H1 (cell line): ENCODE measurements around the gene C22orf39. TPM values are rescaled to one million over a fixed set of nuclear protein-coding genes. Genes with fewer than 3 reads are reported as not detected.

Experiments used
- CTCF ChIA-PET: fragments of 300-600 bp; sonication (Branson Sonifier 250); formaldehyde crosslinking; loops from one replicate; lab custom pipeline; 2021; ENCODE audit not compliant: partially characterized antibody; lab: Charles Lee
- POLR2A ChIA-PET: fragments of 300-600 bp; sonication (Branson Sonifier 250); formaldehyde crosslinking; loops from one replicate; lab custom pipeline; 2021; ENCODE audit warnings: inconsistent platforms; ENCODE audit not compliant: partially characterized antibody; lab: Charles Lee
- DNase-seq, 2 experiments: peaks; one replicate each; pipeline versions ENCODE4 v3.0.0 to v3.0.0-alpha.2; 2010 to 2022; ENCODE audit warnings: low spot score in 2 of 2, low read depth in 1 of 2, mixed read lengths in 1 of 2
- FAIRE-seq: peaks from 2 replicates; lab custom pipeline; 2011; peaks lifted over from hg19 to GRCh38; lab: Jason Lieb, UNC
- H2AFZ ChIP-seq: 2 replicates; pipeline ENCODE4 v1.8.1; 2012; ENCODE audit warnings: low read length, inconsistent platforms
- H2AK5ac ChIP-seq: 2 replicates; pipeline ENCODE4 v1.6.1; 2013; ENCODE audit warnings: low read depth, low read length
- H2BK120ac ChIP-seq: replicated peaks from 2 replicates; pipeline ENCODE3; 2013; ENCODE audit warnings: low read depth, low read length, inconsistent platforms
- H2BK12ac ChIP-seq: 2 replicates; pipeline ENCODE4 v1.6.1; 2013; ENCODE audit warnings: low read depth, low read length
- H2BK15ac ChIP-seq: 2 replicates; pipeline ENCODE4 v1.6.1; 2013; ENCODE audit warnings: low read length
- H2BK20ac ChIP-seq: 2 replicates; pipeline ENCODE4 v1.6.1; 2013; ENCODE audit warnings: low read length
- H2BK5ac ChIP-seq: 2 replicates; pipeline ENCODE4 v1.6.1; 2013; ENCODE audit warnings: low read depth, low read length
- H3K14ac ChIP-seq: 2 replicates; pipeline ENCODE4 v1.6.1; 2013; ENCODE audit warnings: inconsistent platforms; ENCODE audit not compliant: insufficient read length
- H3K18ac ChIP-seq: 2 replicates; pipeline ENCODE4 v1.6.1; 2013; ENCODE audit warnings: low read length; ENCODE audit errors: extremely low read depth
- H3K23ac ChIP-seq: 2 replicates; pipeline ENCODE4 v1.6.1; 2013; ENCODE audit warnings: inconsistent platforms; ENCODE audit not compliant: insufficient read length
- H3K23me2 ChIP-seq: 2 replicates; pipeline ENCODE4 v1.6.1; 2013; ENCODE audit warnings: low read depth, low read length
- H3K27ac ChIP-seq: 2 replicates; pipeline ENCODE4 v1.6.1; 2011; ENCODE audit warnings: low read depth, low read length, inconsistent platforms
- H3K27me3 ChIP-seq, 4 experiments: replicated peaks in 1 of 4; 1 replicate in 1 of 4; 2 replicates in 3 of 4; pipeline versions ENCODE4 v1.6.1 to v1.8.1; 2011 to 2013; ENCODE audit warnings: low read length in 3 of 4, mild to moderate bottlenecking in 3 of 4, inconsistent platforms in 2 of 4, mixed read lengths in 2 of 4, moderate library complexity in 1 of 4; ENCODE audit not compliant: control insufficient read depth in 3 of 4, insufficient read depth in 3 of 4; ENCODE audit errors: extremely low read depth in 1 of 4
- H3K36me3 ChIP-seq, 4 experiments: 2 replicates each; pipeline versions ENCODE4 v1.6.1 to v1.8.1; 2011 to 2013; ENCODE audit warnings: mild to moderate bottlenecking in 4 of 4, low read length in 3 of 4, moderate library complexity in 2 of 4, control low read depth in 1 of 4, inconsistent platforms in 1 of 4; ENCODE audit not compliant: insufficient read depth in 4 of 4, control insufficient read depth in 2 of 4
- H3K4ac ChIP-seq: replicated peaks from 2 replicates; pipeline ENCODE3; 2013; ENCODE audit warnings: low read length, low read depth, mixed read lengths, inconsistent platforms; ENCODE audit not compliant: insufficient read length
- H3K4me1 ChIP-seq, 4 experiments: replicated peaks in 1 of 4; 1 replicate in 1 of 4; 2 replicates in 3 of 4; pipeline versions ENCODE4 v1.6.1 to v1.8.1; 2011 to 2013; ENCODE audit warnings: low read length in 3 of 4, inconsistent platforms in 2 of 4, mixed read lengths in 1 of 4; ENCODE audit not compliant: insufficient read depth in 4 of 4, control insufficient read depth in 3 of 4
- H3K4me2 ChIP-seq, 2 experiments: 2 replicates each; pipeline versions ENCODE4 v1.6.1 to v1.8.1; 2011 to 2013; ENCODE audit warnings: low read depth in 2 of 2, low read length in 2 of 2, control low read depth in 1 of 2, inconsistent platforms in 1 of 2, mild to moderate bottlenecking in 1 of 2; ENCODE audit not compliant: insufficient read depth in 1 of 2
- H3K4me3 ChIP-seq, 4 experiments: fragments of 200-600, 300-600 bp in 1 of 4; sonication (generic), shearing (Covaris generic), sonication (Bioruptor Twin) in 1 of 4; 2 replicates each; pipeline versions ENCODE4 v1.5.1 to v1.8.1; 2011 to 2016; ENCODE audit warnings: low read length in 4 of 4, low read depth in 3 of 4, control low read depth in 2 of 4, inconsistent platforms in 2 of 4, mild to moderate bottlenecking in 2 of 4, mixed read lengths in 1 of 4, moderate library complexity in 1 of 4; ENCODE audit not compliant: insufficient read depth in 2 of 4; ENCODE audit errors: extremely low read depth in 1 of 4
- H3K56ac ChIP-seq: replicated peaks from 2 replicates; pipeline ENCODE3; 2013; ENCODE audit warnings: low read depth, mild to moderate bottlenecking, mixed read lengths, low read length, inconsistent platforms; ENCODE audit not compliant: insufficient read length
- H3K79me1 ChIP-seq: 2 replicates; pipeline ENCODE4 v1.6.1; 2013; ENCODE audit warnings: low read depth, low read length, control low read depth
- H3K79me2 ChIP-seq, 2 experiments: 2 replicates each; pipeline versions ENCODE4 v1.6.1 to v1.8.1; 2012 to 2013; ENCODE audit warnings: low read length in 2 of 2, mild to moderate bottlenecking in 2 of 2, inconsistent platforms in 1 of 2; ENCODE audit not compliant: insufficient read depth in 2 of 2, control insufficient read depth in 1 of 2
- H3K9ac ChIP-seq, 4 experiments: replicated peaks in 1 of 4; 1 replicate in 1 of 4; 2 replicates in 3 of 4; pipeline versions ENCODE4 v1.6.1 to v1.8.1; 2011 to 2013; ENCODE audit warnings: low read depth in 3 of 4, low read length in 3 of 4, control low read depth in 2 of 4, mild to moderate bottlenecking in 2 of 4, moderate library complexity in 2 of 4, inconsistent platforms in 1 of 4; ENCODE audit errors: extremely low read depth in 1 of 4
- H3K9me3 ChIP-seq, 2 experiments: 2 replicates each; pipeline versions ENCODE4 v1.6.1 to v1.8.1; 2012 to 2013; ENCODE audit warnings: mild to moderate bottlenecking in 2 of 2, moderate library complexity in 2 of 2, control low read depth in 1 of 2, inconsistent platforms in 1 of 2, low read depth in 1 of 2, low read length in 1 of 2, mixed read lengths in 1 of 2; ENCODE audit not compliant: insufficient read depth in 2 of 2
- H4K20me1 ChIP-seq, 2 experiments: replicated peaks in 1 of 2; 2 replicates each; pipeline versions ENCODE3 to v1.8.1; 2011 to 2013; ENCODE audit warnings: inconsistent platforms in 2 of 2, low read length in 2 of 2, mild to moderate bottlenecking in 1 of 2; ENCODE audit not compliant: insufficient read depth in 2 of 2, control insufficient read depth in 1 of 2
- H4K5ac ChIP-seq: 2 replicates; pipeline ENCODE4 v1.6.1; 2013; ENCODE audit warnings: low read length, low read depth, mixed read lengths, inconsistent platforms; ENCODE audit not compliant: insufficient read length
- H4K8ac ChIP-seq: 2 replicates; pipeline ENCODE4 v1.8.0; 2013; ENCODE audit warnings: mild to moderate bottlenecking, moderate library complexity, low read length, inconsistent platforms; ENCODE audit not compliant: insufficient read depth; ENCODE audit errors: extremely low read depth
- H4K91ac ChIP-seq: replicated peaks from 2 replicates; pipeline ENCODE3; 2013; ENCODE audit warnings: low read length, mixed read lengths, inconsistent platforms; ENCODE audit not compliant: insufficient read length
- ATF2 ChIP-seq: IDR thresholded peaks from 2 replicates; pipeline ENCODE4 v1.6.1; 2012; ENCODE audit warnings: low read length, inconsistent platforms
- EGR1 ChIP-seq: IDR thresholded peaks from 2 replicates; pipeline ENCODE4 v1.6.1; 2011; ENCODE audit warnings: low read depth, low read length, borderline replicate concordance
- EP300 ChIP-seq, 2 experiments: IDR thresholded peaks; 1 replicate in 1 of 2; 2 replicates in 1 of 2; pipeline ENCODE4 v1.6.1; 2011 to 2012; ENCODE audit warnings: low read depth in 2 of 2, low read length in 2 of 2, mild to moderate bottlenecking in 2 of 2, borderline replicate concordance in 1 of 2, inconsistent platforms in 1 of 2, moderate library complexity in 1 of 2
- FOSL1 ChIP-seq: IDR thresholded peaks from 2 replicates; pipeline ENCODE4 v1.6.1; 2011; ENCODE audit warnings: mild to moderate bottlenecking, low read depth, low read length, moderate library complexity; ENCODE audit not compliant: insufficient read depth
- NRF1 ChIP-seq: IDR thresholded peaks from 2 replicates; pipeline ENCODE4 v1.6.1; 2011; ENCODE audit warnings: mild to moderate bottlenecking, low read depth, low read length, improper control_type of control experiment
- RFX5 ChIP-seq: IDR thresholded peaks from 2 replicates; pipeline ENCODE4 v1.6.1; 2011; ENCODE audit warnings: low read depth, low read length, improper control_type of control experiment, borderline replicate concordance
- SIRT6 ChIP-seq: IDR thresholded peaks from one replicate; pipeline ENCODE4 v1.7.1; 2012; ENCODE audit warnings: low read length, inconsistent platforms
- SP1 ChIP-seq: IDR thresholded peaks from 2 replicates; pipeline ENCODE4 v1.6.1; 2011; ENCODE audit warnings: low read depth, low read length
- WGBS, 2 experiments: shearing (Covaris generic) in 1 of 2; methylation state at CpG; one replicate each; pipeline versions ENCODE4 v1.1.6 to v1.1.7; 2013 to 2015; ENCODE audit warnings: low lambda C conversion rate in 2 of 2, mixed read lengths in 2 of 2, inconsistent platforms in 1 of 2, low coverage in 1 of 2, missing lambda C conversion rate in 1 of 2; ENCODE audit not compliant: insufficient replicate concordance in 2 of 2, insufficient coverage in 1 of 2, insufficient read length in 1 of 2; ENCODE audit errors: extremely low coverage in 1 of 2, missing lambda C conversion rate in 1 of 2; 5-methylcytosine and 5-hydroxymethylcytosine counted together
- polyA plus RNA-seq, 7 experiments: library from polyadenylated mRNA; depleted of rRNA in 3 of 7; stranded (reverse) in 5 of 7; unstranded in 2 of 7; fragments of >200 nt in 5 of 7; fragments of 200-250 nt in 2 of 7; gene quantifications; 1 replicate in 5 of 7; 2 replicates in 1 of 7; 4 replicates in 1 of 7; pipeline versions ENCODE4 v1.2.1 to v1.2.3, GENCODE V29; 2011 to 2013; ENCODE audit warnings: missing spikeins in 2 of 7, mixed read lengths in 2 of 7
- total RNA-seq: library from RNA; stranded (reverse); fragmentation: NEBNext Ultra II Directional; extraction: Animal tissue kit (Norgen Biotek cat#: 25700); gene quantifications from 2 replicates; pipeline ENCODE4 v1.2.1, GENCODE V29; 2021
- TF ChIP-seq, protein P1 (sequence below): IDR thresholded peaks from 2 replicates; pipeline ENCODE4 v1.6.1; 2012; ENCODE audit warnings: inconsistent platforms

Gene C22orf39
- total and polyA plus RNA-seq, 2 of the 8 experiments (the other 6 are each of a cell fraction or from before 2014, with no cell fraction given) = 22.7 to 27.7 TPM

GRCh38 chr22:19432133-19432851, 15.2 kb downstream of the C22orf39 start, which contains the start of gene MRPL40:
MRPL40 (plus strand) TSS chr22:19432545; CDS start chr22:19432555, 10 bp downstream.
- peak within 1 kb of the TSS; percentile 66; the same call in 1 of the 2 replicates for H3K27ac ChIP-seq
- H2BK5ac ChIP-seq = peak within 1 kb of the TSS; percentile 36
- ChIA-PET POLR2A (interaction anchor here (0.8 to 7.9 kb wide), 14 partner anchors 8 to 258 kb away, joined by 3 to 127 read pairs (median 4); partner anchors contain the start of genes C22orf39, CDC45, CLTCL1 and SLC25A1), CTCF (no interaction called here)
- no peak within 1 kb of the TSS for H3K23ac ChIP-seq
- FAIRE-seq (no peak), DNase-seq (peak in 1 of 2 experiments; percentile 91)
- H2BK12ac ChIP-seq = 0 out of 2 replicates have a peak within 1 kb of the TSS, but pooled peaks have one; percentile 60
- H2AFZ ChIP-seq = peak within 1 kb of the TSS; percentile 86; the same call in 1 of the 2 replicates
- peak within 1 kb of the TSS; percentile 92 for H4K5ac ChIP-seq
- WGBS, 2 experiments = 2% methylated on average over 56 of the region's 74 CpGs; no CpG with 5 or more reads in 1 of the 2 experiments
- no peak within 1 kb of the TSS for H3K14ac ChIP-seq
- H4K91ac ChIP-seq = peak within 1 kb of the TSS; percentile 84
- peak within 1 kb of the TSS; percentile 80 to 98 (median 85) for H3K9ac ChIP-seq
- H3K79me1 ChIP-seq = peaks cover 8% of the 10 kb centered on the region; the same call in 1 of the 2 replicates
- H3K4me1 ChIP-seq = peaks cover 0 to 9% (median 4%) of the 10 kb centered on the region in 4 experiments; a peak in 5 of 7 replicates
- no peak within 1 kb of the TSS; the same call in 1 of the 2 replicates for H2AK5ac ChIP-seq
- H3K79me2 ChIP-seq = peaks cover 27 to 38% of the 10 kb centered on the region in 2 experiments
- H2BK20ac ChIP-seq = no peak within 1 kb of the TSS
- H3K4ac ChIP-seq = no peak within 1 kb of the TSS
- H4K8ac ChIP-seq = peak within 1 kb of the TSS; percentile 98; the same call in 1 of the 2 replicates
- H3K23me2 ChIP-seq = peaks cover 11% of the 10 kb centered on the region
- H4K20me1 ChIP-seq = peaks cover 15 to 18% of the 10 kb centered on the region in 2 experiments
- H3K27me3 ChIP-seq = no peaks in the 10 kb centered on the region
- H3K18ac ChIP-seq = peak within 1 kb of the TSS; percentile 95
- peak within 1 kb of the TSS; percentile 92 for H3K56ac ChIP-seq
- H3K4me2 ChIP-seq = peak within 1 kb of the TSS; percentile 58 to 98
- H2BK120ac ChIP-seq = peak within 1 kb of the TSS; percentile 45
- H3K36me3 ChIP-seq = peaks cover 3 to 11% (median 9%) of the 10 kb centered on the region in 4 experiments; a peak in 5 of 8 replicates
- H3K4me3 ChIP-seq = peak within 1 kb of the TSS; percentile 77 to 89 (median 81)
- 0 out of 2 replicates have a peak within 1 kb of the TSS, but pooled peaks have one; percentile 95 for H2BK15ac ChIP-seq
- H3K9me3 ChIP-seq = no peaks in the 10 kb centered on the region
- TF ChIP-seq NRF1 = no peak
- TF ChIP-seq EP300 (IDR thresholded peaks at IDR 0.05; ENCODE audit: borderline replicate concordance in 1 of 2, low read depth in 2 of 2, low read length in 2 of 2) = no peak
- TF ChIP-seq RFX5 = no peak
- TF ChIP-seq, protein P1, sequence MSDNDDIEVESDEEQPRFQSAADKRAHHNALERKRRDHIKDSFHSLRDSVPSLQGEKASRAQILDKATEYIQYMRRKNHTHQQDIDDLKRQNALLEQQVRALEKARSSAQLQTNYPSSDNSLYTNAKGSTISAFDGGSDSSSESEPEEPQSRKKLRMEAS = peak; percentile 86
- TF ChIP-seq ATF2 = no peak
- no peak for TF ChIP-seq EGR1
- TF ChIP-seq SP1 = no peak
- no peak for TF ChIP-seq FOSL1
- no peak for TF ChIP-seq SIRT6
